ENCODE data around the gene THSD7B.

GRCh38 chr2:136986605-136987221 is 221.4 kb downstream of the THSD7B start:
- TF ChIP-seq ZNF274 (IDR thresholded peaks at IDR 0.05; ENCODE audit: low read depth, low read length) (no peak), YY1 (IDR thresholded peaks at IDR 0.05; ENCODE audit: insufficient read depth, insufficient read length) (no peak), SUZ12 (IDR thresholded peaks at IDR 0.05; ENCODE audit: extremely low read depth, insufficient read depth, insufficient read length) (no peak)
